ENCODE results near the gene CLN6.
"Not testable (repeated sequence)": the region's sequence is repeated elsewhere in the genome, so short reads cannot be mapped to it uniquely, and the experiment has no call there.

The CLN6 gene

GRCh38 chr15:68221530-68222431 is 7.7 kb downstream of the CLN6 start:
- DNase-seq = not testable (repeated sequence)

- DNase-seq = no peak
These were observed 8.6 kb downstream of the CLN6 start for GRCh38 chr15:68220967-68221366.

GRCh38 chr15:68220489-68220888 is 9.0 kb downstream of the CLN6 start:
- DNase-seq = no peak

DNA sequence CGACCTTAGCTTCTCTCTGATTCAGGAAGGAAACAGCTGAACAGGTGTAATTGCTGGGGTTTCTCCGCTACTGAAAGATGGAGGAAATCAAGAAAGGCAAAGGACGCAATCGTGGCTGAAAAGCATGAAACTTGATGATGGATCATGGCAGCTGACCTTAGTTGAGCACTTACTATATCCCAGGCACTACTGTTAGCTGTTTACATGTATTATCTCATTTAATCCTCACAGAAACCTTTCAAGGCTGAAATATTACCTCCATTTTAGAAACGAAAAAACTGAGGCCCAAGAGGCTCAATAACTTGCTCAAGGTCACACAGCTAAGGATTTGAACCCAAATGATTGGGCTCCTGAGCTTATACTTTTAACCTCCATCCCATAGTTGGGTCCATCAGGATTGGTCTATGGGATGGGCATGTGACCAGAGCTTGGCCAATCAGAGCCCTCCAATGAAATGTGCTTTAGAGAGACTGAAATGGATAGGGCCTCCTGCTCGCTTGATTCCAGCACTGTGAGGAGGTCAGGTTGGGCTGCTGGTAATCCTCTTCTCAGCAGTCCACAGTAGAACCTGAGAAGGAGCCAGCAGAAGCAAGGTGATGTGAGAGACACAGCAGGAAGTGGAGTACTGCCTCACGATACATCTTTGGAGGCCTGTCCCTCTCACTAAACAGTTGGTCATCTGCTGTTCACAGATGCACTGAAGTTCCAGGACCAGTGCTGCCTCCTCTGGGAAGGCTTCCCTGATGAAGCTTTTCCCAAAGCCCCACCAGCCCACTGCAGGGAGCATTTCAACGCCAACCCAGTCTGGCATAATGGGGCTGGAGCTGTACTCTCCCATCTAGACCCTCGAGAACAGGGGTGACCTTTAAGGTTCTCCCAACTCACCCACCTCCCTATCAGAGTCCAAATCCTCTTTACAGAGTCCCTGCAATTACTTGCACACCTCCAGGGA is 10.4 kb downstream of the CLN6 start:
- no peak for DNase-seq

DNA sequence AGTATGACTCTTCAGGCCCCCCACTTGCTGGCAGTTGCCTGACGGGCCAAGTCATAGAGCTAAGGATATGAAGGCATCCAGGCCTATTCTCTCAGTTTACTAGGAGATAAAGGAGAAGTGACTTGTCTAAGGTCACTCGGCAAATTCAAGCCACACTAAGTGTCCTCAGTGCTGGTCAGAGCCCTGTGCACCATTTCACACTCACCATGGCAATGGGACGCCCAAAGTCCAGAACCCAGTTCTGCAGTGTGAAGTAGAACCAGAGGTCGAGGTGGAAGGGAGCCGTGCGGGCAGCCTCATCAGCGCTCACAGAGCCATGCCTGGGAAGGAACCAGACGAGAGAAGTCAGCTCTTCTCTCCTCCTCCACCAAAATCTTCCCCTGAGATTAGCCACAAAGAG is 11.2 kb downstream of the CLN6 start:
- DNase-seq = no peak

- no peak for DNase-seq
These were observed 12.2 kb downstream of the CLN6 start for GRCh38 chr15:68217341-68217740.

- no peak for DNase-seq
These were observed 14.7 kb downstream of the CLN6 start for GRCh38 chr15:68214838-68215254.

- DNase-seq = no peak
These were observed 15.3 kb downstream of the CLN6 start for GRCh38 chr15:68213991-68214837.

GRCh38 chr15:68213491-68213845 is 16.1 kb downstream of the CLN6 start:
- DNase-seq = not testable (repeated sequence)

DNA sequence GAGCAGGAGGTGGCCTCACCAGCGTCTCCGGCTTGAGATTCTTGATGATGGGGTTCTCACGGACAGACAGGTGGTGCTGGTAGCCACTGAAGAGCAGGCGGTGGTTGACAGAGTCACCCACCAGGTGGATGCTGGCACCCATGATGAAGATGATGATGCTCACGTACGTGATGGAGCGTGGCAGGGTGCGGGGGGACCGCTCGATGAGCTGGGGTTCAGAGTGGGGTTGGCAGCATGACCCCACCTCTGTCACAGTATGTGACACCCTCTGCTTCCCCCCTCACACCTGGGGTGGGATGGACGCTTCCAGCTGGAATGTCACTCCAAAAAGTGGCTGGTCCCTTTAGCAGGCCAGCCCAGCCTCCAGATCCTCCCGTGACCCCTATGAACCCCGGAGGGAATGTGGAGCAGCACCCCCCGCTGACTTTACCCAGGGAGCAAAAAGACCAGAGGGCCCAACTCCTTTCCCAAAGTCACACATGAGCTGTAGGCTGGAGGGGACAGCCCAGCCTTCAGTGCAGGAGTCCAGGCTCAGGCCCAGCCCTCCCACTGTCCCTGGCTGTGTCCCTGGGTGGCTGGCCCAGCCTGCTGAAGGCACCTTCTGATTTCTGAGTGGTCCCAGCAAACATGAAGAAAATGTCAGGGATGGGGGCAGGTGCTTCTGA is 17.7 kb downstream of the CLN6 start:
- DNase-seq = no peak

DNA sequence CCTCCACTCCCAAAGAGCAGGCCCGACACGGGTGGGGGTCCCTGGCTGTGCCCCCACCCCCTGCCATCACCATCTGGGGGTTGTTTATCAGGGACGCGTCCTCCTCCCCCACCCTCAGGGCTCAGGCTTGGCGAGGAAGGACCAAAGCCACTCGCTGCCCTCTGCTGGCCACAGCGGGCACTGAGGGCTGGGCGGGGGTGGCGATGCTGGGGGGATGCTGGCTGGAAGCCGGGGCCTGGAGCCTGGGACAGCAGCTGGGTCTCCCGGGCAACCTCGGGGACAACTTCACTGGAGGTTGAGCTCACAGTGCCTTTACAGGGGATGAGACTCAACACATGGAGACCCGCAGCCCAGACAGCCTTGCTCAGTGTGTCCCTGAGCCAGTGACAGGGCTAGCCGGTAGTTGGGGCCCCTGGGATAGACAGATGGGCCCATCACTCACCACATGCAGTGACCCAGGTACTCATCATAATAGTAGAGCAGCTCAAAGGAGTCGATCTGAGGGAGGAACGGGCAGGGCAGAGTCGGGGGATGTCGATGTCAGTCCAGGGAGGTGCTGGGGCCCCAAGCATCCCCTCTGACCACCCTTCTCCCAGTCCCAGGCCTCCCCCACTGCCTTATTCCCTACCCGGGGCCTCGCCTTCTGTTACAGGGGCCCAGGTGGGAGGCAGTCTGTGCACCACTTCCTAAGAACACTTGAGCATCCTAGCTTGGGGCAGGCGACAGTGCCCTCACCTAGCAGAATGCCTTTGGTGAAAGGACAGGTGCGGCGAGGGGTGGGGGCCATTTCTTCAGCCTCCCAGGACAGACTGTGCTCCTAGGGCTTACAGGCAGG is 18.5 kb downstream of the CLN6 start:
- DNase-seq = peak; percentile 12

DNA sequence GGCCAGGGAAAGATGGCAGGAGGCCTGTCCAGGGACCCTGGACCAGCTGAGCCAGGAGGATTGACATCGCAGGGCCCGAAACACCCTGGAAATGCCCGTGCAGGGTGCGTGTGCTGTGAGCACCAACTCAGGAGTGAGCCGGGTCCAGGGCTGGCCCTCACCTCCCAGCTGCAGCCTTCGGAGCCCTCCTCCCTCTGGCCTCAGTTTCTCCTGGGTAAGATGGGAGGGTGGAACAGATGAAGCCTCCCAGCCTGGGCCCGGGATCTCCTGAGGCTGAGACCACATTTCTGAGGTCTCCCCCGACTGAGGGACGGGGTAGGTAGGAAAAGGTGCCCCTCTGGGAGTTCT is 19.1 kb downstream of the CLN6 start:
- no peak for DNase-seq

DNA sequence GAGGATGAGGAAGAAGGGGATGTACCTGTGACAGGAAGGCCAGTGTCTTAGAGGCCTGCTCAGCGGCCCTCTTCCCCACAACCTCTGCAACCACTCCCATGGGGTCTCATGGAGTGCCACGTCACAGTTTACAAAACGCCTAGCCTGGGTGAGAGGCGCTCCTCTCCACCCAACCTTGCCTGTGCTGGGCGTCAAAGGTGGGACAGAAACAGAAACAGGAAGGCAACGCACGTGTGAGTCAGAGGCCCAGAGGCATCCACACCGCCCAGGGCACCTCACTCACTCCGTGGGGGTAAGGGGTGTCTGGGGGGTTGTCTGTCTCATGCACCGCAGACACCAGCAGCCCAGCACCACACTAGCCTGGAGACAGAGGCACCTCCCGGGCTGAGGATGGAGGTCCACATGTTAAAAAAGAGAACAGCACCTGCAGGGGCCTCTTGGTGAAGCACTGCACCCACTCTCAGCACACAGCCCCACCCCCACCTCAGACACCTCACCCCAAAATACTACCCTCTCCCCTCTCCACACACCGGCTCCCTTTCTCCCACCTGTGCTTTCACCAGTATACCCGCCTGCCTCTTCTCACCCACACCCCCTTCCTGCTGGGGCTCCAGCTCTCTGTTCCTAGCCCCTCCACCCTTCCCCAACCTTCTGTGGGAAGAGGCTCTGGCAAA is 19.7 kb downstream of the CLN6 start:
- DNase-seq = no peak

DNA sequence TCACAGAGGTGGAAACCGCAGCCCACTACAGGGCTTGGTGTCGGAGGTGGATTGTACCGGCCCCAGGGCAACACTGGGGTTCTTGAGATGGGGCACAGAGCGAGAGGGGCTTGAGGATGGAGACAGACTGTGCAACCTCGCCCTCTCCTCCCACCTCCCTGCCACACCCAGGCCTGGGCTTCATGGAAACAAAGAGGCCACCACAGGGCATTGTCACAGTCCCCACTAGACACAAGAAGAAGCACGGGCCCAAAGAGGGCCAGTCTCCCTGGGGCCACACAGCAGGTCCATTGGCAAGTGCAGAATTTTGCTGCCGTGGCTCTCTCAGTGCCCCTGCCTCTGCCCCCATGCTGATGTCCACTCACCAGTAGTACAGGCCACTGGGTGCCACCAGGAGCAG is 20.3 kb downstream of the CLN6 start:
- DNase-seq = no peak

- DNase-seq = no peak
These were observed 20.8 kb downstream of the CLN6 start for GRCh38 chr15:68208636-68209240.

GRCh38 chr15:68208136-68208535 is 21.4 kb downstream of the CLN6 start:
- DNase-seq = no peak

- no peak for DNase-seq
These were observed 22.2 kb downstream of the CLN6 start for GRCh38 chr15:68207176-68207935.

- DNase-seq = no peak
These were observed 22.8 kb downstream of the CLN6 start for GRCh38 chr15:68206711-68207151.

DNA sequence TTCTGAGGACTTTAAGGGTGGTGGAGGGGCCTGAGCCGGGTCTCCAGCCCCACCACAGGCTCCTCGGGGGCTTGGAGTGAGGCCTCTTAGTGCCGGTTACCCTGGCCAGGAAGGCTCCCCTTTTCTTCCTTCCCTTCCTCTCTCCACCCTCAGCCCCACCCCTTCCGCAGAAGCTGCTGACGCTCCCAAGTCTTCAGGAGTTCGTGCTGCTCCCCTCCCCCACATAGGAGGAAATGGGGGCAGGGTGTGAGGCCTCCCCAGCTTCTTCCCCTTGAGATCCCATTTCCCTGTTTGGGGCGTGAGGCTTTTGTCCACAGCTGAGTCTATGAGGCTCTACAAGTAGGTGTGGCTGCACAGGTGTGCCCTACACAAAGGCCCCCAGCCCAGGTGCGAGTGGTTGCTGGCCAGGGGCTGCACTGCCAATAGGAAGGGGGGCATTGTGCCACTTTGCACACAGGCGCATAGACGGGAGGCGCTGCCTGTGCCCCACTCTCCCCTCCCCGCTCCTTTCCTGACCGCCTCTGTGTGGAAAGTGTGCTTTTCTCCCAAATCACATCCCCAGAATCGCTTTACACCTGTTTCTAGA is 23.5 kb downstream of the CLN6 start:
- no peak for DNase-seq

All from central memory CD4-positive, alpha-beta T cell (primary cell).